ENCODE measurements around the gene CD180. TPM values are rescaled to one million over a fixed set of nuclear protein-coding genes. Genes with fewer than 3 reads are reported as not detected.
A peak's percentile ranks its signal among the peaks of the same experiment; 100 is the strongest.
"Not testable (repeated sequence)": the region's sequence is repeated elsewhere in the genome, so short reads cannot be mapped to it uniquely, and the experiment has no call there.

Gene CD180
- total RNA-seq, 1 experiment from 2014 or later: not detected

- H3K27me3 ChIP-seq: no peaks in the 10 kb centered on the region
- DNase-seq: no peak
- no peaks in the 10 kb centered on the region; the same call in 1 of the 2 replicates for H3K9me3 ChIP-seq
- H3K4me3 ChIP-seq: no peak overlapping the region
- no peaks in the 10 kb centered on the region for H3K36me3 ChIP-seq
Observed at GRCh38 chr5:67178966-67179365, 17.6 kb downstream of the CD180 start.

GRCh38 chr5:67178085-67178484 is 18.5 kb downstream of the CD180 start:
- H3K36me3 ChIP-seq: no peaks in the 10 kb centered on the region
- DNase-seq: no peak
- H3K27me3 ChIP-seq: no peaks in the 10 kb centered on the region
- no peaks in the 10 kb centered on the region; the same call in 1 of the 2 replicates for H3K9me3 ChIP-seq
- no peak overlapping the region for H3K4me3 ChIP-seq

GRCh38 chr5:67176936-67177335 is 19.7 kb downstream of the CD180 start:
- no peak for DNase-seq

GRCh38 chr5:67173959-67174358 is 22.6 kb downstream of the CD180 start:
- no peak for DNase-seq
- Histone ChIP-seq H3K4me3 (no peak overlapping the region), H3K9me3 (no peaks in the 10 kb centered on the region; the same call in 1 of the 2 replicates), H3K36me3 (no peaks in the 10 kb centered on the region), H3K27me3 (no peaks in the 10 kb centered on the region)

More at GRCh38 chr5:67176936-67177335, 19.7 kb downstream of the CD180 start:
- no peaks in the 10 kb centered on the region for H3K36me3 ChIP-seq
- no peaks in the 10 kb centered on the region for H3K27me3 ChIP-seq
- no peaks in the 10 kb centered on the region; the same call in 1 of the 2 replicates for H3K9me3 ChIP-seq
- no peak overlapping the region for H3K4me3 ChIP-seq

GRCh38 chr5:67173351-67173750 is 23.2 kb downstream of the CD180 start:
- H3K4me3 ChIP-seq, H3K9me3 ChIP-seq, H3K36me3 ChIP-seq, DNase-seq, H3K27me3 ChIP-seq: not testable (repeated sequence)

DNA sequence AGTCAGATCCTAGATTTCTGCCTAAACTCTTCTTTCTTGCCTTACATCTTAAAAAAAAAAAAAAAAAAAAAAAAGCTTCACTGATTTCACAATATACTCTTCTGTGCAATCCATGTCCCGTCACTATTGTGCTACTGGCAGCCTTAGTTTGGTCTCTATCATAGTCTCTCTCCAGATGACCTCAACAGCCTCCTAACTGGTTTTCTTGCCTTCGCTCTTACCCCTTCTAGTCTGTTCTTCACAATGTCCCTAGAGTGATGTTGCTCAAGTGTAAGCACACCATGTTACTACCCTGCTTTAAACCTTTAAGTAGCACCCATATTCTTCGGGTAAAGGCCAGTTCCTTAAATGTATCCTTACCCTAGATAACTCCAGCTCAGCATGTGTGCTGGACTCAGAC is 25.8 kb downstream of the CD180 start:
- Histone ChIP-seq H3K4me3 (no peak overlapping the region), H3K36me3 (no peaks in the 10 kb centered on the region), H3K9me3 (no peaks in the 10 kb centered on the region), H3K27me3 (no peaks in the 10 kb centered on the region)
- DNase-seq: no peak

GRCh38 chr5:67168069-67168468 is 28.5 kb downstream of the CD180 start:
- H3K27me3 ChIP-seq: no peaks in the 10 kb centered on the region
- no peaks in the 10 kb centered on the region for H3K36me3 ChIP-seq
- H3K9me3 ChIP-seq: no peaks in the 10 kb centered on the region
- H3K4me3 ChIP-seq: no peak overlapping the region
- DNase-seq: no peak

GRCh38 chr5:67166460-67167285 is 29.9 kb downstream of the CD180 start:
- Histone ChIP-seq H3K36me3 (no peaks in the 10 kb centered on the region), H3K9me3 (no peaks in the 10 kb centered on the region), H3K4me3 (peak overlapping the region; percentile 11; the same call in 1 of the 2 replicates), H3K27me3 (no peaks in the 10 kb centered on the region)
- peak; percentile 21 for DNase-seq

DNA sequence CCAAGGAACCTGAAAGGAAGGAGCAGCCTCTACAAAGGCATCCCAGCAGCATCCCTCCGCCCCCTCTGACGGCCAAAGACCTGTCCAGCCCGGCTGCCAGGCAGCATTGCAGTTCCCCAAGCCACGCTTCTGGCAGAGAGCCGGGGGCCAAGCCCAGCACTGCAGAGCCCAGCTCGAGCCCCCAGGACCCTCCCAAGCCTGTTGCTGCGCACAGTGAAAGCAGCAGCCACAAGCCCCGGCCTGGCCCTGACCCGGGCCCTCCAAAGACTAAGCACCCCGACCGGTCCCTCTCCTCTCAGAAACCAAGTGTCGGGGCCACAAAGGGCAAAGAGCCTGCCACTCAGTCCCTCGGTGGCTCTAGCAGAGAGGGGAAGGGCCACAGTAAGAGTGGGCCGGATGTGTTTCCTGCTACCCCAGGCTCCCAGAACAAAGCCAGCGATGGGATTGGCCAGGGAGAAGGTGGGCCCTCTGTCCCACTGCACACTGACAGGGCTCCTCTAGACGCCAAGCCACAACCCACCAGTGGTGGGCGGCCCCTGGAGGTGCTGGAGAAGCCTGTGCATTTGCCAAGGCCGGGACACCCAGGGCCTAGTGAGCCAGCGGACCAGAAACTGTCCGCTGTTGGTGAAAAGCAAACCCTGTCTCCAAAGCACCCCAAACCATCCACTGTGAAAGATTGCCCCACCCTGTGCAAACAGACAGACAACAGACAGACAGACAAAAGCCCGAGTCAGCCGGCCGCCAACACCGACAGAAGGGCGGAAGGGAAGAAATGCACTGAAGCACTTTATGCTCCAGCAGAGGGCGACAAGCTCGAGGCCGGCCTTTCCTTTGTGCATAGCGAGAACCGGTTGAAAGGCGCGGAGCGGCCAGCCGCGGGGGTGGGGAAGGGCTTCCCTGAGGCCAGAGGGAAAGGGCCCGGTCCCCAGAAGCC is 30.8 kb downstream of the CD180 start:
- Histone ChIP-seq H3K27me3 (no peaks in the 10 kb centered on the region), H3K4me3 (peak overlapping the region; percentile 11; the same call in 1 of the 2 replicates), H3K36me3 (no peaks in the 10 kb centered on the region), H3K9me3 (no peaks in the 10 kb centered on the region)
- peak; percentile 81 for DNase-seq

GRCh38 chr5:67164856-67165525 is 31.6 kb downstream of the CD180 start:
- no peaks in the 10 kb centered on the region for H3K9me3 ChIP-seq
- DNase-seq: no peak
- no peak overlapping the region for H3K4me3 ChIP-seq
- H3K27me3 ChIP-seq: no peaks in the 10 kb centered on the region
- H3K36me3 ChIP-seq: no peaks in the 10 kb centered on the region

- H3K36me3 ChIP-seq: no peaks in the 10 kb centered on the region
- no peaks in the 10 kb centered on the region for H3K9me3 ChIP-seq
- H3K27me3 ChIP-seq: no peaks in the 10 kb centered on the region
- no peak for DNase-seq
- no peak overlapping the region for H3K4me3 ChIP-seq
Observed at GRCh38 chr5:67163863-67164595, 32.6 kb downstream of the CD180 start.

DNA sequence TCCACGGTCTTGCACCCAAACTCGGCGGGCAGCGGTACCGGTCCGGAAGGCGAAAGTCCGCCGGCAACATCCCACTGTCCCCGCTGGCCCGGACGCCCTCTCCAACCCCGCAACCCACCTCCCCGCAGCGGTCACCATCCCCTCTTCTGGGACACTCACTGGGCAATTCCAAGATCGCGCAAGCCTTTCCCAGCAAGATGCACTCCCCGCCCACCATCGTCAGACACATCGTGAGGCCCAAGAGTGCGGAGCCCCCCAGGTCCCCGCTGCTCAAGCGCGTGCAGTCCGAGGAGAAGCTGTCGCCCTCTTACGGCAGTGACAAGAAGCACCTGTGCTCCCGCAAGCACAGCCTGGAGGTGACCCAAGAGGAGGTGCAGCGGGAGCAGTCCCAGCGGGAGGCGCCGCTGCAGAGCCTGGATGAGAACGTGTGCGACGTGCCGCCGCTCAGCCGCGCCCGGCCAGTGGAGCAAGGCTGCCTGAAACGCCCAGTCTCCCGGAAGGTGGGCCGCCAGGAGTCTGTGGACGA is 33.3 kb downstream of the CD180 start:
- Histone ChIP-seq H3K4me3 (no peak overlapping the region), H3K36me3 (no peaks in the 10 kb centered on the region), H3K27me3 (no peaks in the 10 kb centered on the region), H3K9me3 (no peaks in the 10 kb centered on the region)
- DNase-seq: no peak

- Histone ChIP-seq H3K27me3 (no peaks in the 10 kb centered on the region), H3K9me3 (no peaks in the 10 kb centered on the region), H3K36me3 (no peaks in the 10 kb centered on the region), H3K4me3 (no peak overlapping the region)
- DNase-seq: no peak
Observed at GRCh38 chr5:67161767-67162166, 34.8 kb downstream of the CD180 start.

DNA sequence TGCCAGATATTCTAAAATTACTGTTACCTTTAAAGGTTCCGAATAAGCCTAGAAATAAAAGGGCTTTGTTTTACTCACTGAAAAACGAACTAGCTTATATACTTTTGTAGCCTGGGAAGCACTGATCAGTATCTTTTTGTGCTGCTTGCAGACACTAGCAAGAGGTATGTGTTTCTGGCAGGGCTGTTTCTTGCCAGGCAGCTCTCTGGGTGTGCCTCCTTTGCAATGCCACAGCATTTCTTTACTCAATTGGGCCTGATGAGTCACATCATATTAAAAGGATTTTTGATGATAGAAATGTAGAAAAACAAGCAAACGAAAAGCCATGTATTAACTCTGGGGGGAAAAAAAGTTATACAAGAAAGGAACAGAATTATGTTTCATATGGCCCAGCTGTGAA is 35.6 kb downstream of the CD180 start:
- Histone ChIP-seq H3K36me3 (no peaks in the 10 kb centered on the region), H3K4me3 (no peak overlapping the region), H3K9me3 (no peaks in the 10 kb centered on the region), H3K27me3 (no peaks in the 10 kb centered on the region)
- DNase-seq: peak; percentile 78

GRCh38 chr5:67160272-67160671 is 36.3 kb downstream of the CD180 start:
- Histone ChIP-seq H3K9me3 (no peaks in the 10 kb centered on the region), H3K36me3 (no peaks in the 10 kb centered on the region), H3K4me3 (no peak overlapping the region), H3K27me3 (no peaks in the 10 kb centered on the region)
- no peak for DNase-seq

GRCh38 chr5:67156976-67157583 is 39.5 kb downstream of the CD180 start:
- DNase-seq: no peak
- H3K36me3 ChIP-seq: no peaks in the 10 kb centered on the region
- no peaks in the 10 kb centered on the region for H3K9me3 ChIP-seq
- no peak overlapping the region for H3K4me3 ChIP-seq
- no peaks in the 10 kb centered on the region for H3K27me3 ChIP-seq

Data from MG63 (cell line).